HUES64 (cell line): ENCODE measurements around the gene CD248.

Experiments
- H3K27ac ChIP-seq: 2 replicates; pipeline ENCODE4 v1.7.0; 2013; ENCODE audit warnings: low read depth, low read length, inconsistent platforms
- H3K27me3 ChIP-seq: 2 replicates; pipeline ENCODE4 v1.6.1; 2013; ENCODE audit warnings: mild to moderate bottlenecking, low read length; ENCODE audit not compliant: insufficient read depth
- H3K36me3 ChIP-seq: 2 replicates; pipeline ENCODE4 v1.6.1; 2013; ENCODE audit warnings: mild to moderate bottlenecking, low read length; ENCODE audit not compliant: insufficient read depth
- H3K4me1 ChIP-seq: 2 replicates; pipeline ENCODE4 v1.6.1; 2013; ENCODE audit warnings: mild to moderate bottlenecking, low read length, moderate library complexity; ENCODE audit not compliant: insufficient read depth
- H3K4me3 ChIP-seq: 2 replicates; pipeline ENCODE4 v1.5.1; 2013; ENCODE audit warnings: mild to moderate bottlenecking, low read length, moderate library complexity
- H3K9ac ChIP-seq: 2 replicates; pipeline ENCODE4 v1.6.1; 2013; ENCODE audit warnings: mild to moderate bottlenecking, low read depth, low read length
- H3K9me3 ChIP-seq: 2 replicates; pipeline ENCODE4 v1.6.1; 2013; ENCODE audit warnings: low read depth, low read length; ENCODE audit not compliant: insufficient read depth
- WGBS: fragments of 150-250, 120-280 bp; methylation state at CpG from one replicate; pipeline ENCODE4 v1.1.7; 2013; ENCODE audit warnings: missing lambda C conversion rate; 5-methylcytosine and 5-hydroxymethylcytosine counted together

The CD248 gene

GRCh38 chr11:66302656-66303055, 14.2 kb downstream of the CD248 start:
- no peak overlapping the region for H3K9ac ChIP-seq
- no peaks in the 10 kb centered on the region for H3K36me3 ChIP-seq
- WGBS, result 89% methylated on average over 12 of the region's 12 CpGs
- H3K4me3 ChIP-seq, result no peak overlapping the region
- no peak overlapping the region for H3K27ac ChIP-seq
- no peaks in the 10 kb centered on the region for H3K9me3 ChIP-seq
- no peaks in the 10 kb centered on the region for H3K27me3 ChIP-seq
- peaks cover under 1% of the 10 kb centered on the region; the same call in 1 of the 2 replicates for H3K4me1 ChIP-seq

DNA sequence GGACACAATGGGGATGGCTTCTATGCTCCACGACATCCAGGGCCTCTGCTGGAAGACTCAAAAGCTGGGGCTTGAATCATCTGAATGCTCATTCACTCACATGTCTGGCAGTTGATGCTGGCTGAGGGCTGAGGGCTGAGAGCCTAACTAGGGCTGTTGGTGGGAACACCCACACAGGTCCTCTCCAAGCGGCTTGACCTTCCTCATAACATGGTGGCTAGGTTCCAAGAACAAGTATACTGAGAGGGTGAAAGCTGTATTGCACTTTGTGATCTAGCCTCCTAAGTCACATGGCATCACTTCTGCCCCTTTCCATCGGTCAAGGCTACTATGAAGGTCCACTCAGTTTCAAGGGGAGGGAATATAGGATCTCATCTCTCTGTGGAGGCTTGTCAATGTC, 17.7 kb downstream of the CD248 start:
- H3K4me3 ChIP-seq, result no peak overlapping the region
- H3K27me3 ChIP-seq, result no peaks in the 10 kb centered on the region
- H3K27ac ChIP-seq, result no peak overlapping the region

DNA sequence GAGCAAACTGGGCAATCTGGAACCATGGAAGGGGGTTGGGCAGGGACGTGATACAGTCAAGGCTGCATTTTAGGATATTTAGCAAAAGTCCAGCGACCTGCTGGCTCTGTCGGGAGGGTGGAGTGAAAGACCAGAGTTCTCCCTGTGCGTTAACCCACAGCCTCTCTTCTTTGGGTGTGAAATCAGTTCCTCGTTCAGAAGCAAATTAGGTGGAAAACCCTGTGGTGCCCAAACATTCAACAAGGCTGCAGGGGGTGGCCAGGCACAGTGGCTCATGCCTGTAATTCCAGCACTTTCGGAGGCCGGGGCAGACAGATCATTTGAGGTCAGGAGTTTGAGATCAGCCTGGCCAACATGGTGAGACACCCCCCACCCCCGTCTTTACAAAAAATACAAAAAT, 19.2 kb downstream of the CD248 start:
- no peaks in the 10 kb centered on the region for H3K36me3 ChIP-seq
- H3K4me1 ChIP-seq, result peaks cover 4% of the 10 kb centered on the region; the same call in 1 of the 2 replicates
- peak overlapping the region; percentile 40; the same call in 1 of the 2 replicates for H3K27ac ChIP-seq
- H3K27me3 ChIP-seq, result peaks cover 8% of the 10 kb centered on the region
- 49% methylated on average over 8 of the region's 8 CpGs for WGBS
- no peak overlapping the region for H3K4me3 ChIP-seq
- H3K9me3 ChIP-seq, result no peaks in the 10 kb centered on the region
- H3K9ac ChIP-seq, result no peak overlapping the region

More for the DNA sequence above, 17.7 kb downstream of the CD248 start:
- Histone ChIP-seq H3K36me3 (no peaks in the 10 kb centered on the region), H3K9me3 (no peaks in the 10 kb centered on the region), H3K4me1 (peaks cover 4% of the 10 kb centered on the region; the same call in 1 of the 2 replicates), H3K9ac (no peak overlapping the region)
- WGBS, result 95% methylated on average over 3 of the region's 3 CpGs

- Histone ChIP-seq H3K4me3 (no peak overlapping the region), H3K9me3 (no peaks in the 10 kb centered on the region), H3K9ac (no peak overlapping the region), H3K36me3 (no peaks in the 10 kb centered on the region), H3K4me1 (peaks cover 8% of the 10 kb centered on the region; the same call in 1 of the 2 replicates), H3K27ac (no peak overlapping the region), H3K27me3 (peaks cover 34% of the 10 kb centered on the region)
- 96% methylated on average over 123 of the region's 123 CpGs for WGBS
Observed at GRCh38 chr11:66294626-66295620, 21.9 kb downstream of the CD248 start.

GRCh38 chr11:66293777-66294625, 22.8 kb downstream of the CD248 start:
- no peaks in the 10 kb centered on the region for H3K36me3 ChIP-seq
- 91% methylated on average over 30 of the region's 30 CpGs for WGBS
- H3K27me3 ChIP-seq, result peaks cover 37% of the 10 kb centered on the region
- no peak overlapping the region for H3K27ac ChIP-seq
- no peak overlapping the region for H3K4me3 ChIP-seq
- H3K4me1 ChIP-seq, result peaks cover 8% of the 10 kb centered on the region; the same call in 1 of the 2 replicates
- no peak overlapping the region for H3K9ac ChIP-seq
- no peaks in the 10 kb centered on the region for H3K9me3 ChIP-seq

DNA sequence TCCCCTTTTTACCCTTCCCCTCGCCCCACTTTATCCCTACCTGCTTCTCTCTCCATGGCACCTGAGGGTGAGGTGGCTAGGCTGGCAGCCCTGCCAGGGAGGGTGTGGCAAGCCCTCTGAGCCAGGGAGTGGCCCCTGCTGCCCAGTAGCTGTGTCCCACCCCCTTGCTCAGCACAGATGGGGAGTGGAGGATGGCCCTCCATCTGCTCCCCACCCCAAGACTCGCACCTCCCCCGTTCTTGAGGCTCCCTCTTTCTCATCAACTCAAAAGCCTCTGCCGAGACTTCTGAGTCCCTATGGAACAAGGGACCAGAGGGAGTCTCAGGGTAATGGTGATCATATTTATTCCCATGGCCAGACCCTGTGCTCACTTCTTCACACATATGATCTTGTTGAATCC, 23.5 kb downstream of the CD248 start:
- no peak overlapping the region for H3K4me3 ChIP-seq
- H3K9me3 ChIP-seq, result no peaks in the 10 kb centered on the region
- H3K36me3 ChIP-seq, result no peaks in the 10 kb centered on the region
- H3K27ac ChIP-seq, result no peak overlapping the region
- peaks cover 8% of the 10 kb centered on the region; the same call in 1 of the 2 replicates for H3K4me1 ChIP-seq
- H3K9ac ChIP-seq, result no peak overlapping the region
- 77% methylated on average over 3 of the region's 4 CpGs for WGBS
- H3K27me3 ChIP-seq, result peaks cover 37% of the 10 kb centered on the region

DNA sequence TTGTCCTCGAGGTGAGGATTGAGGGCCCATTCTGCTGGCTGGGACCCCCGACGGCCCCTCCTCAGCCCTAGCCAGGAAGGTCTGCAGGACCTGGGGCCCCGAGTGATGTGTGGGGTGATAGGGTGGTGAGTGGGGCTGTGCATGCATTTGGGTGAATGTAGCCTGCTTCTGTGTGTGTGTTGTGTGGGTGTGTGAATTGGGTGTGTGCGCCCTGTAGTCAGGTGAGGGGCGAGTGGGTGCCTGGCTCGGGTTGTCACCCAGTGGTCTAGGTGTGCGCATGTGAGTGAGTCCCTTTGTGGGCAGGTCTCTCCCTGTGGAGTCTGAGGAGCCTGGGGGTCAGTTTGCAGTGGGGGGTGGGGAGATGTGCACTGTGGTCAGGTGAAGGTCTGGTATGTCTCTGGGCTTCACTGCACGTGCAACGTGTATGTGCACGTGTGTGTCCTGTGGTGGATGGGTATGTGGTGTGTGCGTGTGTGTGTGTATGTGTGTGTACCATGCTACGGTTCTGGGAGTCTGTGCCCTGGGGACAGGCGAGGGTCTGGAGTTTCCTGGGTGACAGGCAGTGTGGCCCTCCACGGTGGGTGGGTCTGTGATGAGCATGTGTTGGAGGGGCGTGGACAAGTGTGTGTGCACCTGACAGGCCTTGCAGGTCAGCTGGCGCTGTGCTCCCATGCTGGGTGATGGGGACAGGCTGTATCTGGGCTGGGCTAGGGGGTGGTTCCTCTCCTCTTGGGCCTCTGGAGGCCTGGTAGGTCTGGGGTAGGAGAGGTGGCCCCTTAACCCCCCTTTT, 24.1 kb downstream of the CD248 start:
- no peaks in the 10 kb centered on the region for H3K9me3 ChIP-seq
- H3K36me3 ChIP-seq, result no peaks in the 10 kb centered on the region
- H3K27ac ChIP-seq, result no peak overlapping the region
- peaks cover 37% of the 10 kb centered on the region for H3K27me3 ChIP-seq
- H3K4me3 ChIP-seq, result peak overlapping the region; percentile 59
- WGBS, result 70% methylated on average over 17 of the region's 17 CpGs
- H3K9ac ChIP-seq, result no peak overlapping the region
- peaks cover 8% of the 10 kb centered on the region; the same call in 1 of the 2 replicates for H3K4me1 ChIP-seq

DNA sequence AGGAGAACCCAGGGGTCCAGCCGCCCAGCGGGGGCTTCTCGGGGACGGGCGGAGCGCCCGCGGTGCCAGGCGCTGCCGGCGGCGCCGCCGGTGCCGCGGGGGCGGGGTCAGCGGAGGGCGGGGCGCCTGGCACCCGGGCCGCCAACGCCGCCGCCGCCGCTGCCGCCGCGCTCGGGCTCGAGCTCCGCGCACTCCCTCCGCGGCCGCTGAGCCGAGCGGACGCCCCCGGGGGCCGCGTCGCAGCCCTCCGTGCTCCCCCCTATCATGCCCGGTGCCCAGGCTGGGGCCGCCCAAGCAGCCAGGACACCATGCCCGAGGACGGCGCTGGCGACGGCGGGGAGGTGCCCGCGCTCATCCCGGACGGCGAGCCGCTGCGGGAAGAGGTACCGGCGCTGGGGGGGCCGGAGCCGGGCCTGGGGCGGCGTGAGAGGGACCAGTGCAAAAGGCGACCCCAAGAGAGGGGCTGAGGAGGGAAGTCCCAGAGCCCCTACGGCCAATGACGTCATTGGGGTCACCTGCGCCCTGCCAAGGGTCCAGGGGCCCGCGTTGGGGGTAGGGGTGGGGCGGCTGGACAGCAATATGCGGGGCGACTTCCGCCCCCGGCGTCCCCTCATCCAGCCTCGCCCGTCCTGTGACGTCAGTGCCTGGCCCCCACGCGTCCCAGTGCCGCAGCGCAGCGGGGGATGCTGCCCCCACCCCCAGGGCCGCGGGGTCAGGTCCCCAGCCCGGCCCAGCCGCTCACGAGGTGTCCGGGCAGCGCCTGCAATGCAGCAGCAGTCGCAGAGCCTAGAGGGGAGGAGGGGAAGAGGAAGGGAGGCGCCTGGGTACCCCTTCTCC, 24.9 kb downstream of the CD248 start, which contains the start of gene TMEM151A:
TSS of gene TMEM151A (plus strand) at position 189 of the 837 bp plus-strand sequence. CDS start at position 309, 120 bp downstream.
- H3K27ac ChIP-seq, result no peak within 1 kb of the TSS
- H3K9me3 ChIP-seq, result no peaks in the 10 kb centered on the region
- 0 out of 2 replicates have a peak, but pooled peaks cover under 1% of the 10 kb centered on the region for H3K36me3 ChIP-seq
- no peak within 1 kb of the TSS for H3K9ac ChIP-seq
- H3K4me1 ChIP-seq, result peaks cover 5% of the 10 kb centered on the region; the same call in 1 of the 2 replicates
- peaks cover 37% of the 10 kb centered on the region for H3K27me3 ChIP-seq
- WGBS, result 2% methylated on average over 95 of the region's 95 CpGs
- H3K4me3 ChIP-seq, result peak within 1 kb of the TSS; percentile 59

GRCh38 chr11:66291303-66291705, 25.5 kb downstream of the CD248 start:
- 18% methylated on average over 16 of the region's 16 CpGs for WGBS
- Histone ChIP-seq H3K9ac (no peak overlapping the region), H3K4me3 (peak overlapping the region; percentile 59), H3K9me3 (no peaks in the 10 kb centered on the region), H3K27ac (no peak overlapping the region), H3K27me3 (peaks cover 37% of the 10 kb centered on the region), H3K36me3 (0 out of 2 replicates have a peak, but pooled peaks cover 5% of the 10 kb centered on the region), H3K4me1 (peaks cover 5% of the 10 kb centered on the region; the same call in 1 of the 2 replicates)

GRCh38 chr11:66290330-66290621, 26.6 kb downstream of the CD248 start:
- no peak overlapping the region for H3K27ac ChIP-seq
- no peaks in the 10 kb centered on the region for H3K9me3 ChIP-seq
- no peak overlapping the region for H3K9ac ChIP-seq
- WGBS, result 89% methylated on average over 2 of the region's 2 CpGs
- H3K36me3 ChIP-seq, result peaks cover 11% of the 10 kb centered on the region; the same call in 1 of the 2 replicates
- H3K4me3 ChIP-seq, result peak overlapping the region; percentile 69; the same call in 1 of the 2 replicates
- peaks cover 37% of the 10 kb centered on the region for H3K27me3 ChIP-seq
- peaks cover 5% of the 10 kb centered on the region; the same call in 1 of the 2 replicates for H3K4me1 ChIP-seq
